Effector memory CD8-positive, alpha-beta T cell (primary cell): ENCODE data around the gene NTRK3.

ENCODE experiments used
- ATAC-seq: fragments of 150-1000 bp; cut with Tn5 transposase; replicated peaks from 2 replicates; pipeline ENCODE4 v1.10.0; 2021; ENCODE audit warnings: mild to moderate bottlenecking, moderate library complexity
- DNase-seq, 3 experiments: peaks; one replicate each; pipeline ENCODE4 v3.0.0; 2021
- H3K27ac Mint-ChIP-seq, 2 donors: one replicate each; pipeline ENCODE4 v1.8.0; 2022; ENCODE audit warnings: mild to moderate bottlenecking in 2 of 2, mixed read lengths in 2 of 2, moderate library complexity in 2 of 2
- H3K27me3 Mint-ChIP-seq, 2 donors: one replicate each; pipeline ENCODE4 v1.8.0; 2022; ENCODE audit warnings: mixed read lengths in 2 of 2
- H3K36me3 Mint-ChIP-seq: one replicate; pipeline ENCODE4 v1.8.0; 2022; ENCODE audit warnings: mild to moderate bottlenecking, moderate library complexity, mixed read lengths; ENCODE audit not compliant: insufficient read depth
- H3K4me1 Mint-ChIP-seq, 2 donors: one replicate each; pipeline ENCODE4 v1.8.0; 2022; ENCODE audit warnings: low read depth in 2 of 2, mixed read lengths in 2 of 2
- H3K4me3 Mint-ChIP-seq, 2 donors: one replicate each; pipeline ENCODE4 v1.8.0; 2022; ENCODE audit warnings: mild to moderate bottlenecking in 2 of 2, mixed read lengths in 2 of 2, moderate library complexity in 2 of 2
- H3K9me3 Mint-ChIP-seq, 2 donors: one replicate each; pipeline ENCODE4 v1.8.0; 2022; ENCODE audit warnings: mixed read lengths in 2 of 2

The NTRK3 gene

DNA sequence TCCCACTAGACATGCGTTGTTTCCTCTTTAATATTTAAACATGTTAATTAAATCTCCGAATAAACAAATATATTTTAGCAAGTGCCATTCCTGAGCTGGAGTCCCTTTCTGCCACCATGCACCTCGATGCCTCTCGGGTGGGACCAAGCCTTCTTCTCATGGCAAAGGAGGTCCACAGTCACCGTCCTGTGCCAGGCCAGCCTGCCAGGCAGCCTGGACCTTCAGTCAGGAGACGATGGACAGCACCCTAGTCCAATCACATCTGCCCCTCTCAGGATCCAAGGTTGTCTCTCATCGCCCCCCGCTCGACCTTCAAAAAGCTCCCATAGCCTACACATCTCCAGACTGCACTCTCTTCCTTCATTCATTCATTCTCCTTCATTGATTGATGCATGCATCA, 22.6 kb downstream of the NTRK3 start:
- no peaks in the 10 kb centered on the region for H3K4me1 Mint-ChIP-seq
- H3K27ac Mint-ChIP-seq: no peak overlapping the region
- H3K9me3 Mint-ChIP-seq: no peaks in the 10 kb centered on the region
- H3K27me3 Mint-ChIP-seq: peaks cover 47 to 60% of the 10 kb centered on the region in 2 donors
- no peak overlapping the region for H3K4me3 Mint-ChIP-seq
- H3K36me3 Mint-ChIP-seq: peaks cover 3% of the 10 kb centered on the region
- ATAC-seq (no peak), DNase-seq (no peak)

DNA sequence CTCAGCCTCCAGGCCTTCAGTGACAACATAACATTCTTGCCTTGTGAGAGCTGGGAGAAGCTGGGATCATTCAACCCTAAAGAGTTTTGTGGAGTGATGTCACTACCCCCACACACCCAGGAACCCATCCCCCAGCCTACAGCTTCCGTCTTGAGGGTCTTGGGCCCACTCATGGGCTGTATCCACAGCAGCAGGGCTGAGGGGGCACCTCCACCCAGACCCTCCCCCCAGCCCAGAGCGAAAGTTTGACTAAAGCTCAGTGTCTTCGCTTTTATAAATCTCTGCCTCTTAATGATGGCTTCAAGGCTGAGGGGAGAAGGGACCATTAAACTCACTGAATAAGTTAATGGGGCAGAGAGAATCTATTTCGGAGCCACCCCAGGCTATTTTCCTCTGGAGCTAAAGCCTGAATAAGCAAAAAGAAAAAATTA, 23.8 kb downstream of the NTRK3 start:
- Mint-ChIP-seq H3K27ac (no peak overlapping the region), H3K4me1 (no peaks in the 10 kb centered on the region), H3K27me3 (peaks cover 46 to 61% of the 10 kb centered on the region in 2 donors), H3K36me3 (peaks cover 3% of the 10 kb centered on the region), H3K4me3 (no peak overlapping the region), H3K9me3 (no peaks in the 10 kb centered on the region)
- ATAC-seq (no peak), DNase-seq (no peak)

DNA sequence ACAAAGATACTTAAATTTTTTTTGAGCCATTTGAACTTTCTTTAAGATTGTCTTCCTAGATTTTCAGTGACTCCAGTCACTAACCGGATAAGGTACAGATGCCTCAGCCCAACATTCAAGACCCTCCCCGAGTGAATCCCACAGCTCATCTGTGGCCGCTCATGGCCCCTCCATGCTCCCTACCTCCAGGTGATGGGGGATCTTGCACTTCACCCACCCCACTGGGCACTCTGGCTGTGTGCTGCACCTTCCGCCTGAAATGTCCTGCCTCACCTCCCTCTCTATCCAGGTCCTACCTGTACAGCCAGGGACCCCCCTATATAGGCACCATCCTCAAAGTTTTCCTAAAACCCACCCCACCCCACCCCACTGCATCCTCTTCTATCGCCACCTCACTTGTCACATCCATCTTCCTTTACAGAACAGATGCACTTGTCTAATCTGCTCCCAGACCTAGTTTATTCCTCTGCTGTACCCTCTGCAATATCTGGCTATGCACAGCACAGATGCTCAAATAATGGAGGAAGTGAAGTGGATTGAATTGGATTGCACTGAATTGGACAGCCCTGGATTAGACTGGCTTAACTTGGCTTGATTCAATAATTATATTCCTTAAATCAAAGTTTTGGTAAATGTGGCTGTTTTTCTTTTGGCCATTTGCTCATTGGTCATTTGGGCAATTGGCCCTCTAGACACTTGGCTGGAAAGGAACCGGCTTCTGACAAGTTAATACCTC, 24.5 kb downstream of the NTRK3 start:
- Mint-ChIP-seq H3K4me1 (no peaks in the 10 kb centered on the region), H3K27me3 (peaks cover 50 to 61% of the 10 kb centered on the region in 2 donors), H3K27ac (no peak overlapping the region), H3K36me3 (peaks cover 3% of the 10 kb centered on the region), H3K9me3 (no peaks in the 10 kb centered on the region), H3K4me3 (no peak overlapping the region)
- ATAC-seq (no peak), DNase-seq (no peak)

DNA sequence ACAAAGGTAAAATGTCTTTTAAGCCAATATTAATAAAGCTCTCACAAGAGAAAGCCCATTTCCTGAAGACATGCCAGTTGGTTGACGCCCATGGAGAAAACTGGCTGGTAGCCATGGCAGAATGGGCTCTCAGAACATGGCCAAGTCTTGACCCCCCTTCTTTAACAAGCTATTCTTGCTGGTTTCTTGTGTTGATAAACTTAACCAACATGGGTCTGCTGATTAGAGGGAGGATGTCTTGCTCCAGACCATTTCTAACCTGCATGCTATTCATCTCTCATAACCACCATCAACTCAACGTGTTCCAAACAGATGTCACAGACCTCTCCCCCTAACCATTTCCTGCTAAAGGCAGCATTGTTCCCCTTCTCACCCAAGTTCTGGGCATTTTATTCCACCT, 25.7 kb downstream of the NTRK3 start:
- Mint-ChIP-seq H3K36me3 (peaks cover 3% of the 10 kb centered on the region), H3K4me1 (no peaks in the 10 kb centered on the region), H3K9me3 (no peaks in the 10 kb centered on the region), H3K4me3 (no peak overlapping the region), H3K27me3 (peaks cover 47 to 65% of the 10 kb centered on the region in 2 donors), H3K27ac (no peak overlapping the region)
- DNase-seq: no peak
- no peak for ATAC-seq

DNA sequence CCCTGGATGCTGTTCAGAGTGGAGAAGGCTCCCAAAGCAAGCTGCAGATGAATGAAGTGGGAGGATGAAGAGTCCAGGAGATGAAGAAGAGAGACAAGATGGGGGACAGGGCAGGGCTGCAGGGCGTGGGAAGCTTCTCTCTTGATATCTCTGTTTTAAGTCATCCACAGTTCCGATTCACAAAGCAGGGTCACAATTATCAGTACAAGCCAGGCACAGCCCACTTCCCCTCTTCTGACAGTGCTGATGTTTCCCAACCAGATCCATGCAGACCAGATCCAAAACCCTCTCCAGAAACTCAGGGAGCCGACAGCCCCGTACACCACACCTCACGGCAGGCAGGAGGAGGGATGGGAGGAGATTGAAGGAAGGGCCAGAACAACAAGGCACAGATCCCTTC, 31.1 kb downstream of the NTRK3 start:
- DNase-seq: no peak
- H3K4me1 Mint-ChIP-seq: no peaks in the 10 kb centered on the region
- H3K9me3 Mint-ChIP-seq: no peaks in the 10 kb centered on the region
- H3K27ac Mint-ChIP-seq: no peak overlapping the region
- H3K4me3 Mint-ChIP-seq: no peak overlapping the region
- no peaks in the 10 kb centered on the region for H3K36me3 Mint-ChIP-seq
- ATAC-seq: no peak
- H3K27me3 Mint-ChIP-seq: peaks cover 34 to 61% of the 10 kb centered on the region in 2 donors

DNA sequence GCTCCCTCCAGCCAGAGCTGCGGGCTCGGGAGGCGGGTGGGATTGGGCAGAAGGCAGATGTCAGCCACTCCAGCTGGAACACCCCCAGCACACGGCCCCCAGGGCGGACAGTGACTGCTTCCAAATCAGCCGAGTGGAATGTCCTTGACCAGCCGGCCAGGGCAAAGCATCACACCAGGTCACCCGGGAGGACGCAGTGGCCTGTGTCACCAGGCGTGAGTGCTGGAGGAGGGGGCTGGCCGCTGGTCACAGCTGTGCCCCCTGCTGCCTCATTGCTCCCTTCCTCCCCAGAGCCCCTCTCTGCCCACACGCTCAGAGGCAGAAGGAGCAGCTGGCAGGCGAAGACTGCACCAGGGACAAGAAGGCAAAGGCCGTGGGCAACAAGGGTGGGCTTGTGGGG, 33.5 kb downstream of the NTRK3 start:
- H3K36me3 Mint-ChIP-seq: no peaks in the 10 kb centered on the region
- ATAC-seq: no peak
- H3K4me3 Mint-ChIP-seq: no peak overlapping the region
- H3K4me1 Mint-ChIP-seq: no peaks in the 10 kb centered on the region
- H3K27ac Mint-ChIP-seq: no peak overlapping the region
- no peaks in the 10 kb centered on the region for H3K9me3 Mint-ChIP-seq
- H3K27me3 Mint-ChIP-seq: peaks cover 28 to 68% of the 10 kb centered on the region in 2 donors
- no peak for DNase-seq

DNA sequence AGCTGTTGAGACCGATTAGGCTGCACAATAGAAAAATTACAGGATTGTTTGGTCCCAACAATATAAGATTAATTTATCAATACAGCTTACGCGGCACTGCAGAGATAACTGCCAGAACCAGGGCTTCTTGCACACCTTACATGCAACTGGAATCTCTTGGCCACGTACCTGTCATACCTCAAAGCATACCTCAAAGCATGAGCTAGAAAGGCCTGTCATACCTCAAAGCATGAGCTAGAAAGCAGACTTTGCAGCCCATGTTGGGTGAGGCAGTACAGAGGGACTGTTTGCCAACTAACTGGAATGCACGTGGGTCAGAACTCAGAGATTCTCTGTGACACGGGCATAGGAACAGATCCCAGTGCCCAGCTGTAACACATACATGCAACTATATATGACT, 34.7 kb downstream of the NTRK3 start:
- no peak for DNase-seq
- ATAC-seq: no peak
- Mint-ChIP-seq H3K27ac (no peak overlapping the region), H3K4me1 (no peaks in the 10 kb centered on the region), H3K9me3 (no peaks in the 10 kb centered on the region), H3K4me3 (no peak overlapping the region), H3K27me3 (peaks cover 16 to 62% of the 10 kb centered on the region in 2 donors), H3K36me3 (no peaks in the 10 kb centered on the region)

DNA sequence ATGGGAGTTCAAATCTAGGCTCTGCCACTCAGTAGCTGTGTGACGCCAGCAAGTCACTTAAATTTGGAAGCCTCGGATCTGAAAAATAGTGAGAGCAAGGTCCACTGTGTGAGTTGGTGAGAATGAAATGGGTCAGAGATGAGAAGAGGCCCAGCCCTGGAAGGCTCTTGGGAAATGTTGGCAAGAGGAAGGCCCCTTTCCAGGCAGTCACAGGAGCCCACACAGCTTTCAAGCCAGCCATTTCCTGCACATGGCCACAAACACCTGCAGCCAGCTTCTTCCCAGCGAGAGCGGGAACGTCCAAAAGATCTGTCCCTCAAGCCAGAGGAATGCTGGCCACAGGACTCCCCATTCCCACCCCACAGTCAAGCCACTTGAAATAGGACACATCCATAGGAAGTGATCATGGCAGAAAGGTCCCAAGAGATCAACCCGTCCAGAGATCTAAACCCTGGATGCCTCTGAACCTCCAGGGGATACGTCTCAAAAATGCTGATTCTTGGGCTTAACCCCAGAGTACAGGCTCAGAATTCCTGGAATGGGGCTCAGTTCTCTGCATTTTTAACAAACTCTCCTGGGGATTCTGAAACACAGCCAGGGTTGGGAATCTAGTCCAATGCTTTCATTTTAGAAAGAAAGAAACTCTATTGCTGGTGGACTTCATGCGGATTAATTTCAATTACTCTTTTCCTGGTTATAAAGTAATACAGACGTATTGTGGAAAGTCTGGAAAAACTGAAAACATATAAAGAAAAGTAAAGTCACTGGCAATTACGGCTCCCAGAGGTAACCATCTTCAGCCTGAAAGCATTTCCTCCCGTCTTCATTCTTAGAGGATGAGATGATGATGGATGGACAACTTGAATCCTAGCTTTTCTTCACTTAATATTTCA, 35.9 kb downstream of the NTRK3 start:
- DNase-seq (no peak), ATAC-seq (no peak)
- no peaks in the 10 kb centered on the region for H3K4me1 Mint-ChIP-seq
- no peak overlapping the region for H3K27ac Mint-ChIP-seq
- peaks cover 8 to 53% of the 10 kb centered on the region in 2 donors for H3K27me3 Mint-ChIP-seq
- H3K9me3 Mint-ChIP-seq: no peaks in the 10 kb centered on the region
- no peaks in the 10 kb centered on the region for H3K36me3 Mint-ChIP-seq
- no peak overlapping the region for H3K4me3 Mint-ChIP-seq

DNA sequence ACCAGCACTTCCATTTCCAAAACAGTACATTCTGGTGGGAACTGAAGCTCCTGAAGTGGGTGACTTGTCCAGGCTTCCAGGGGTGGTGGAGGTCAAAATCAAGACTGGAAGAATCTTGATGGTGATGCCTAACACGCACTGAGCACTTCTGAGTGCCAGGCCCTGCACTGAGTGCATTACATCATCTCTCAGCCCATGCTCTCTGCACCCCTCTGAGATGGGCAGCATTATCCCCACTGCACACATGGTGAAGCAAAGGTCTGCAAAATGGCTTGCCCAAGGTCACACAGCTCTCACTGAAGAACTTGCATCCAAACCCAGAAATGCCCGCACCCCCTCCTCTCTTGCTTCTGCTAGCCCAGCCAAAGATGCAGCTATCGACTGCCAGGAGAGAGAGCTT, 36.9 kb downstream of the NTRK3 start:
- no peaks in the 10 kb centered on the region for H3K36me3 Mint-ChIP-seq
- H3K27ac Mint-ChIP-seq: no peak overlapping the region
- no peak for DNase-seq
- no peak for ATAC-seq
- H3K9me3 Mint-ChIP-seq: no peaks in the 10 kb centered on the region
- H3K4me1 Mint-ChIP-seq: no peaks in the 10 kb centered on the region
- H3K4me3 Mint-ChIP-seq: no peak overlapping the region
- H3K27me3 Mint-ChIP-seq: peaks cover 0 to 53% of the 10 kb centered on the region in 2 donors

DNA sequence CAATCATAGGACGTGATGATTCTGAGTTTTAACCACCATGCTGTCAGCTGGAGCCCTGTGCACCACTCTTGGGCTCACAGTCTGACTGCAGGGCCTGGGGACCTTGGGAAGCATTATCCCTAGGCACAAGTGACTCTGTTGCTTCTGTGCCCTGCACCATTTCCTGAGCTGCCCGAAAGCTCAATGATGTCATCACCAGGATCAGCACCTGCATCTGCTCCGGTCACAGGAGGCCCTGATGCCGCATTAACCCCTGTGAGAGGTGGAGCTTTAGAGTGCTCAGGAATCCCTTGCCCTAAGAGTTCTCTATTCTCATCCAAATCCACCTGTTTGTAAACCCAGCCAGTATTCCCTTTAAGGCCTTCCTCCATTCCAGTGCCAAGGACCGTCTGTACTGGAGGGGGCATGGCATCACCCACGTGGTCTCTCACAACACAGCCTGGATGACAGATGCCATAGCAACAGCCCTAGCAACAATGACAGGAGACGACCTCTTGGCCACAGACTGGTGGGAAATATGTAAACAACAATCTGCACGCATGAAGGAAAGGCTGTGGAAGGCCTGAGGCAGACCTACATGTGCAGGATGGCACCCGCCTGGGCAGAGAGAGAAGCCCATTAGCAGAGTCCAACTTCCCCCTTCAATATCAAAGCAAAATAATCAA, 37.9 kb downstream of the NTRK3 start:
- H3K36me3 Mint-ChIP-seq: no peaks in the 10 kb centered on the region
- peaks cover 0 to 58% of the 10 kb centered on the region in 2 donors for H3K27me3 Mint-ChIP-seq
- H3K9me3 Mint-ChIP-seq: no peaks in the 10 kb centered on the region
- H3K4me3 Mint-ChIP-seq: no peak overlapping the region
- H3K4me1 Mint-ChIP-seq: no peaks in the 10 kb centered on the region
- ATAC-seq: no peak
- no peak overlapping the region for H3K27ac Mint-ChIP-seq
- no peak for DNase-seq

DNA sequence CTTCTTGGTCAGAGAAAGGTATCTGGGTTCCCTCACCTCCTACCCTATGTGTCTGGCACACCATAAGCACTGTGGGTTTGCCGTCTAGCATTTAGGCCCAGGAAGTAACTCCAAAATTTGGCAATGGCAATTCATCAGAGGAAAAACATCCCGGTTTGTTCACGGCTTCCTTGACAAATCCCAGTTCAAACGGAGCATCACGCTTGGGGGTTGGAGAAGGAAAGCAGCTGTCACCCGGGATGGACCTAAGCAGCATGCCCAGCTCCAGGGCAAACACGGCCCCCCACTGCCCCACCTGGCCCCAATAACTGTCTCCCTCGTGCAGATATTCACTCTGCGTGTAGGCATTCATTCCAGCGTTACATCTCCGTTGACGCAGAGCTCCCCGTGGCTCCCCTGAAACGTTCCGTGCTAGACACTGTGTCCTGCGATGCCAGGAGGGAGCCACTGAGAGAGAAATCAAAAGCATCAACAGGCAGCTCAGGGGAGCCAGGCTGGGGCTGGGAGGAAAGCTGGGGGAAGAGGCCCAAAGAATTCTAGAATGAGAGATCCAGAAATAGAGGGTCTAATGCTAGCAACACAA, 41.4 kb downstream of the NTRK3 start:
- Mint-ChIP-seq H3K36me3 (no peaks in the 10 kb centered on the region), H3K9me3 (no peaks in the 10 kb centered on the region), H3K27me3 (peaks cover 6 to 57% of the 10 kb centered on the region in 2 donors), H3K4me3 (no peak overlapping the region), H3K27ac (no peak overlapping the region), H3K4me1 (no peaks in the 10 kb centered on the region)
- DNase-seq (no peak), ATAC-seq (no peak)

DNA sequence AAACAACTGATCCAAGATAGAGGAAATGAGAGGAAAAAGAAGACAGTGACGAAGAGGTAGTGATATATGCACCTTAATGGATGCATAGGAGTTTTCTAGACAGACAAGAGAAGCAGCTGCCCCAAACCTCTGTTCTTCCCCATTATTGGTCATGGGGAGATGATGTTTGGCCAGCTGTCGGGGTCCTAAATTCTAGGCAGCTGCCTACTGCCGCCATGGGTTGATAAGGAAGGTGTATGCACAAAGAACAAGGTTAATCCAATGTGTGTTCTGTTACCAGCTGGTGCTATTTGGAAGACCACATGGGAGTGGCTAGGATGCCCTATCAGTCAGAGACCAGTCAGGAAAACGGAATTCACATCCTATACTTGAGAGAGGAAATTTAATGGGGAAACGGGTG, 47.4 kb downstream of the NTRK3 start:
- no peak overlapping the region for H3K27ac Mint-ChIP-seq
- no peak overlapping the region for H3K4me3 Mint-ChIP-seq
- H3K36me3 Mint-ChIP-seq: no peaks in the 10 kb centered on the region
- ATAC-seq (no peak), DNase-seq (no peak)
- peaks cover 20 to 57% of the 10 kb centered on the region in 2 donors for H3K27me3 Mint-ChIP-seq
- no peaks in the 10 kb centered on the region for H3K4me1 Mint-ChIP-seq
- no peaks in the 10 kb centered on the region for H3K9me3 Mint-ChIP-seq

DNA sequence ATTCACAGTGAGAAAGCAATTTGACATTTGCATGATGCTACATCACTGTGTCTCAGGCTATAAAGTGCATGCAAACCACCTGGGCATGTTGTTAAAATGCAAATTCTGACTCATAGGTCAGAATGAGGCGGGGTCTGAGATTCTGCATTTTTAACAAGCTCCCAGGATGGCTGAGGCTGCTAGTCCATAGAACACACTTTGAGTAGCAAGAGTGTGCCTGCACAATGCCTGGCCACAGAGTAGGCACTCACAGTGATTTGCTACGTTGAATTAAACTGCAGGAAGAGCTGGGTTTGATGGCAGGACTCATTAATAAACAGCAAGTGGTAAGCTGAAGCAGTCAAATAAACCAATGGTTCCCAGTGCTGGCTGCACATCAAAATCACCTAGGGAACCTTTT, 48.1 kb downstream of the NTRK3 start:
- no peaks in the 10 kb centered on the region for H3K9me3 Mint-ChIP-seq
- H3K4me1 Mint-ChIP-seq: no peaks in the 10 kb centered on the region
- DNase-seq (no peak), ATAC-seq (no peak)
- no peak overlapping the region for H3K27ac Mint-ChIP-seq
- H3K4me3 Mint-ChIP-seq: no peak overlapping the region
- H3K27me3 Mint-ChIP-seq: peaks cover 20 to 61% of the 10 kb centered on the region in 2 donors
- H3K36me3 Mint-ChIP-seq: no peaks in the 10 kb centered on the region
